Measurements from ENCODE around the gene SND1.

The SND1 gene

DNA sequence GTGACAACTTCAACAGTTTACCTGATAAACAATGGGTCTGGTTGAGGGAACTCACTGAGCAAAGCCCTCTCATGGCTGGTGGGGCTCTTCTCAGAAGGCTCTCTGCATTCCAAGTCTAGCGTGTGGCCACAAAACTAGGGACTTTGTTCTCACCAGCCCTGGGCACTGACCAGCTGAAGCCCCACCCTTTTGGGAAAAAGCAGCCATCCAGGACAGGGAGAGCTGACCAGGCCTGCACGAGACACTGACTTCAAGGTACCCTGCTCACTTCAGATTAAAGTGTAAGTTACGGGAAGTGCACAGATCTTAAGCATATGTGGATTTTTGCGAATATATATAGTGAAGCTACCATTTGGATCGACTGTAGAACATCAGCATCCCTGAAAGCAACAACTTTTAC, 446.6 kb downstream of the SND1 start:
- Histone ChIP-seq H3K27ac (replicated peaks) (no peak overlapping the region), H3K4me3 (replicated peaks; ENCODE audit: insufficient read depth, low read length) (no peak overlapping the region), H3K27me3 (ENCODE audit: insufficient read depth, poor library complexity, severe bottlenecking) (no peaks in the 10 kb centered on the region)
- no peak for TF ChIP-seq GABPA (IDR thresholded peaks at IDR 0.05; ENCODE audit: low read depth)
- TF ChIP-seq, protein P1, sequence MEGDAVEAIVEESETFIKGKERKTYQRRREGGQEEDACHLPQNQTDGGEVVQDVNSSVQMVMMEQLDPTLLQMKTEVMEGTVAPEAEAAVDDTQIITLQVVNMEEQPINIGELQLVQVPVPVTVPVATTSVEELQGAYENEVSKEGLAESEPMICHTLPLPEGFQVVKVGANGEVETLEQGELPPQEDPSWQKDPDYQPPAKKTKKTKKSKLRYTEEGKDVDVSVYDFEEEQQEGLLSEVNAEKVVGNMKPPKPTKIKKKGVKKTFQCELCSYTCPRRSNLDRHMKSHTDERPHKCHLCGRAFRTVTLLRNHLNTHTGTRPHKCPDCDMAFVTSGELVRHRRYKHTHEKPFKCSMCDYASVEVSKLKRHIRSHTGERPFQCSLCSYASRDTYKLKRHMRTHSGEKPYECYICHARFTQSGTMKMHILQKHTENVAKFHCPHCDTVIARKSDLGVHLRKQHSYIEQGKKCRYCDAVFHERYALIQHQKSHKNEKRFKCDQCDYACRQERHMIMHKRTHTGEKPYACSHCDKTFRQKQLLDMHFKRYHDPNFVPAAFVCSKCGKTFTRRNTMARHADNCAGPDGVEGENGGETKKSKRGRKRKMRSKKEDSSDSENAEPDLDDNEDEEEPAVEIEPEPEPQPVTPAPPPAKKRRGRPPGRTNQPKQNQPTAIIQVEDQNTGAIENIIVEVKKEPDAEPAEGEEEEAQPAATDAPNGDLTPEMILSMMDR (IDR thresholded peaks at IDR 0.05; ENCODE audit: insufficient read depth, low read length), result no peak
- TF ChIP-seq, protein P2, sequence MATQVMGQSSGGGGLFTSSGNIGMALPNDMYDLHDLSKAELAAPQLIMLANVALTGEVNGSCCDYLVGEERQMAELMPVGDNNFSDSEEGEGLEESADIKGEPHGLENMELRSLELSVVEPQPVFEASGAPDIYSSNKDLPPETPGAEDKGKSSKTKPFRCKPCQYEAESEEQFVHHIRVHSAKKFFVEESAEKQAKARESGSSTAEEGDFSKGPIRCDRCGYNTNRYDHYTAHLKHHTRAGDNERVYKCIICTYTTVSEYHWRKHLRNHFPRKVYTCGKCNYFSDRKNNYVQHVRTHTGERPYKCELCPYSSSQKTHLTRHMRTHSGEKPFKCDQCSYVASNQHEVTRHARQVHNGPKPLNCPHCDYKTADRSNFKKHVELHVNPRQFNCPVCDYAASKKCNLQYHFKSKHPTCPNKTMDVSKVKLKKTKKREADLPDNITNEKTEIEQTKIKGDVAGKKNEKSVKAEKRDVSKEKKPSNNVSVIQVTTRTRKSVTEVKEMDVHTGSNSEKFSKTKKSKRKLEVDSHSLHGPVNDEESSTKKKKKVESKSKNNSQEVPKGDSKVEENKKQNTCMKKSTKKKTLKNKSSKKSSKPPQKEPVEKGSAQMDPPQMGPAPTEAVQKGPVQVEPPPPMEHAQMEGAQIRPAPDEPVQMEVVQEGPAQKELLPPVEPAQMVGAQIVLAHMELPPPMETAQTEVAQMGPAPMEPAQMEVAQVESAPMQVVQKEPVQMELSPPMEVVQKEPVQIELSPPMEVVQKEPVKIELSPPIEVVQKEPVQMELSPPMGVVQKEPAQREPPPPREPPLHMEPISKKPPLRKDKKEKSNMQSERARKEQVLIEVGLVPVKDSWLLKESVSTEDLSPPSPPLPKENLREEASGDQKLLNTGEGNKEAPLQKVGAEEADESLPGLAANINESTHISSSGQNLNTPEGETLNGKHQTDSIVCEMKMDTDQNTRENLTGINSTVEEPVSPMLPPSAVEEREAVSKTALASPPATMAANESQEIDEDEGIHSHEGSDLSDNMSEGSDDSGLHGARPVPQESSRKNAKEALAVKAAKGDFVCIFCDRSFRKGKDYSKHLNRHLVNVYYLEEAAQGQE (IDR thresholded peaks at IDR 0.05; ENCODE audit: insufficient replicate concordance, low read depth), result no peak
- TF ChIP-seq SPI1 (IDR thresholded peaks at IDR 0.05; ENCODE audit: borderline replicate concordance, low read depth), result no peak
- no peak for TF ChIP-seq POLR2AphosphoS5 (IDR thresholded peaks at IDR 0.05; ENCODE audit: low read depth)
- no peak for DNase-seq (ENCODE audit: low read depth in 1 of 2, low spot score in 1 of 2)

- no peak overlapping the region for H3K27ac ChIP-seq (replicated peaks)
- DNase-seq (ENCODE audit: low read depth in 1 of 2, low spot score in 1 of 2), result no peak
- H3K4me3 ChIP-seq (replicated peaks; ENCODE audit: insufficient read depth, low read length), result no peak overlapping the region
- TF ChIP-seq SPI1 (IDR thresholded peaks at IDR 0.05; ENCODE audit: borderline replicate concordance, low read depth) (no peak), GABPA (IDR thresholded peaks at IDR 0.05; ENCODE audit: low read depth) (no peak), POLR2AphosphoS5 (IDR thresholded peaks at IDR 0.05; ENCODE audit: low read depth) (0 out of 2 replicates have a peak, but pooled peaks have one; percentile 14)
- TF ChIP-seq, protein P1 (IDR thresholded peaks at IDR 0.05; ENCODE audit: insufficient read depth, low read length), result no peak
- TF ChIP-seq, protein P2 (IDR thresholded peaks at IDR 0.05; ENCODE audit: insufficient replicate concordance, low read depth), result no peak
- H3K27me3 ChIP-seq (ENCODE audit: insufficient read depth, poor library complexity, severe bottlenecking), result no peaks in the 10 kb centered on the region
Measured at GRCh38 chr7:128099204-128099671, 447.2 kb downstream of the SND1 start.

DNA sequence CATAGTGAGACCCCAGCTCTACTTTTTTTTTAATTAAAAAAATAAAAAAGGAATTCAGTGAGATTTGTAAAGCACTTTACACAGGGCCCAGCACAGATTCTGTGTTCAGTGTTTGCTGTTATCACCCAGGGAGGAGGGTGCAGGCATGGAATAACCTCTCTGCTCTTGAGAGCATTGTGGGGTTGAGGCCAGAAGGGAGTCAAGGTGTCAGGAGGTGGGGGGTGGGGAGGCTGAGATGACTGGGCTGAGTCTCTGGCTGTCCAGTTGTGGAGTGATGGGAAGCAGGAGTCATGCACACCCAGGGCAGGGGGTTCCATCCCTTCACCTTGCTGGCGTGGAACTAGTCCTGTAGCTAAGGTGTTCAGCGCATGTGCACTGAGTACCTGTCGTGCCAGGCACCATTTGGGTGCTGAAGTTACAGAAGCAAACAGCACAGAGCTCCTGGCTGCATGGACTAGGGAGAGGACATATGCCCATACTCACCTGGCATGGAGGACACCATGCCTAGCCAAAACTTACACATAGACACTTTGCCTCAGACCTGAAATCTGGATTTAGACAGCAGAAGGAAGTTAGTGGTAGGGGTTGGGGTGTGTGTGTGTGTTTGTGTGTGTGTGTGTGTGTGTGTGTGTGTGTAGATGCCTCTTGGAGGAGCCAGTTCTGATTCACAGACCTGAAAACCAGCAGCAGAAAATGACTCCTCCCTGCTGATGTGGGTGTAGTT, 448.4 kb downstream of the SND1 start:
- no peak for DNase-seq (ENCODE audit: low read depth in 1 of 2, low spot score in 1 of 2)
- Histone ChIP-seq H3K4me3 (replicated peaks; ENCODE audit: insufficient read depth, low read length) (no peak overlapping the region), H3K27ac (replicated peaks) (no peak overlapping the region), H3K27me3 (ENCODE audit: insufficient read depth, poor library complexity, severe bottlenecking) (no peaks in the 10 kb centered on the region)
- TF ChIP-seq SPI1 (IDR thresholded peaks at IDR 0.05; ENCODE audit: borderline replicate concordance, low read depth) (no peak), POLR2AphosphoS5 (IDR thresholded peaks at IDR 0.05; ENCODE audit: low read depth) (0 out of 2 replicates have a peak, but pooled peaks have one; percentile 14), GABPA (IDR thresholded peaks at IDR 0.05; ENCODE audit: low read depth) (no peak)
- TF ChIP-seq, protein P1 (IDR thresholded peaks at IDR 0.05; ENCODE audit: insufficient read depth, low read length), result no peak

All from HL-60 (cell line).